HUES6 (cell line): ENCODE data around the gene FGFRL1.
A peak's percentile ranks its signal among the peaks of the same experiment; 100 is the strongest.
"Not testable (repeated sequence)": the region's sequence is repeated elsewhere in the genome, so short reads cannot be mapped to it uniquely, and the experiment has no call there.

Experiments
- H3K27ac ChIP-seq: 2 replicates; pipeline ENCODE4 v1.7.0; 2013; ENCODE audit warnings: low read depth, mild to moderate bottlenecking, low read length, inconsistent platforms
- H3K27me3 ChIP-seq: 2 replicates; pipeline ENCODE4 v1.6.1; 2013; ENCODE audit warnings: low read length; ENCODE audit not compliant: control insufficient read depth, insufficient read depth
- H3K36me3 ChIP-seq: 2 replicates; pipeline ENCODE4 v1.6.1; 2013; ENCODE audit warnings: low read length; ENCODE audit not compliant: control insufficient read depth, insufficient read depth
- H3K4me1 ChIP-seq: 2 replicates; pipeline ENCODE4 v1.6.1; 2013; ENCODE audit warnings: low read length; ENCODE audit not compliant: control insufficient read depth, insufficient read depth
- H3K4me3 ChIP-seq: 2 replicates; pipeline ENCODE4 v1.5.1; 2013; ENCODE audit warnings: low read depth, low read length
- H3K9ac ChIP-seq: one replicate; pipeline ENCODE4 v1.6.1; 2013; ENCODE audit warnings: mild to moderate bottlenecking, low read length
- H3K9me3 ChIP-seq: 2 replicates; pipeline ENCODE4 v1.6.1; 2013; ENCODE audit warnings: low read depth, low read length; ENCODE audit not compliant: control insufficient read depth, insufficient read depth

FGFRL1 gene

DNA sequence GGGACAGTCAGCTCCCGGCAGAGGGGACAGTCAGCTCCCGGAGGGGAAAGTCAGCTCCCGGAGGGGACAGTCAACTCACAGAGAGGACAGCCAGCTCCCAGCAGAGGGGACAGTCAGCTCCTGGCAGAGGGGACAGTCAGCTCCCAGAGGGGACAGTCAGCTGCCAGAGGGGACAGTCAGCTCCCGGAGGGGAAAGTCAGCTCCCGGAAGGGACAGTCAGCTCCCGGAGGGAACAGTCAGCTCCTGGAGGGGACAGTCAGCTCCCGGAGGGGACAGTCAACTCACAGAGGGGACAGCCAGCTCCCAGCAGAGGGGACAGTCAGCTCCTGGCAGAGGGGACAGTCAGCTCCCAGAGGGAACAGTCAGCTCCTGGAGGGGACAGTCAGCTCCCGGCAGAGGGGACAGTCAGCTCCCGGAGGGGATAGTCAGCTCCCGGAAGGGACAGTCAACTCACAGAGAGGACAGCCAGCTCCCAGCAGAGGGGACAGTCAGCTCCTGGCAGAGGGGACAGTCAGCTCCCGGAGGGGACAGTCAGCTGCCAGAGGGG, 43.3 kb downstream of the FGFRL1 start:
- H3K4me3 ChIP-seq, H3K4me1 ChIP-seq, H3K27ac ChIP-seq, H3K9me3 ChIP-seq, H3K9ac ChIP-seq, H3K36me3 ChIP-seq: not testable (repeated sequence)
- peaks cover 76% of the 10 kb centered on the region for H3K27me3 ChIP-seq

GRCh38 chr4:1055243-1055701, 43.8 kb downstream of the FGFRL1 start:
- peak overlapping the region; percentile 17 for H3K9ac ChIP-seq
- peaks cover 71% of the 10 kb centered on the region for H3K27me3 ChIP-seq

GRCh38 chr4:1055721-1056590, 44.5 kb downstream of the FGFRL1 start:
- Histone ChIP-seq H3K36me3 (no peaks in the 10 kb centered on the region), H3K4me1 (peaks cover 4% of the 10 kb centered on the region; the same call in 1 of the 2 replicates), H3K4me3 (no peak overlapping the region), H3K9me3 (no peaks in the 10 kb centered on the region), H3K27ac (no peak overlapping the region), H3K27me3 (peaks cover 66% of the 10 kb centered on the region), H3K9ac (peak overlapping the region; percentile 17)

More at GRCh38 chr4:1055243-1055701, 43.8 kb downstream of the FGFRL1 start:
- H3K36me3 ChIP-seq, H3K9me3 ChIP-seq, H3K4me3 ChIP-seq, H3K4me1 ChIP-seq, H3K27ac ChIP-seq: not testable (repeated sequence)

GRCh38 chr4:1056671-1057402, 45.4 kb downstream of the FGFRL1 start:
- Histone ChIP-seq H3K9me3 (no peaks in the 10 kb centered on the region), H3K4me3 (no peak overlapping the region), H3K36me3 (no peaks in the 10 kb centered on the region), H3K27me3 (peaks cover 62% of the 10 kb centered on the region), H3K4me1 (peaks cover 4% of the 10 kb centered on the region; the same call in 1 of the 2 replicates), H3K27ac (no peak overlapping the region), H3K9ac (no peak overlapping the region)

DNA sequence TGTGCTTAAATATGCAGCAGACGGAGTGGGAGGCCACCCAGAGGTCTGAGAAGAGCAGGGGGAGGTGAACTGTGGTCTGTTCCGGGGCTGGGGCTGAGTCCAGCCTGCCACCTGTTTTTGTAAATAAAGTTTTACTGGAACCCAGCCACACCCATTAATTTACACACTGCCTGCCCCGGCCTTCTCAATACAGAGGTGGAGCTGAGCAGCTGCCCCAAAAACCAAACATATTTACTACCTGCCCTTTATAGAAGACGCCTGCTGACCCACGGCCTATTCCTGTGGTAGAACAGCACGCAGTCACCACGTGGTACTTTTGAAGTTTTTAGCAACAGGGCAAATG, 45.9 kb downstream of the FGFRL1 start:
- no peak overlapping the region for H3K4me3 ChIP-seq
- H3K9me3 ChIP-seq: no peaks in the 10 kb centered on the region
- H3K4me1 ChIP-seq: peaks cover 4% of the 10 kb centered on the region; the same call in 1 of the 2 replicates
- H3K27me3 ChIP-seq: peaks cover 57% of the 10 kb centered on the region
- no peak overlapping the region for H3K27ac ChIP-seq
- H3K9ac ChIP-seq: no peak overlapping the region
- H3K36me3 ChIP-seq: no peaks in the 10 kb centered on the region

DNA sequence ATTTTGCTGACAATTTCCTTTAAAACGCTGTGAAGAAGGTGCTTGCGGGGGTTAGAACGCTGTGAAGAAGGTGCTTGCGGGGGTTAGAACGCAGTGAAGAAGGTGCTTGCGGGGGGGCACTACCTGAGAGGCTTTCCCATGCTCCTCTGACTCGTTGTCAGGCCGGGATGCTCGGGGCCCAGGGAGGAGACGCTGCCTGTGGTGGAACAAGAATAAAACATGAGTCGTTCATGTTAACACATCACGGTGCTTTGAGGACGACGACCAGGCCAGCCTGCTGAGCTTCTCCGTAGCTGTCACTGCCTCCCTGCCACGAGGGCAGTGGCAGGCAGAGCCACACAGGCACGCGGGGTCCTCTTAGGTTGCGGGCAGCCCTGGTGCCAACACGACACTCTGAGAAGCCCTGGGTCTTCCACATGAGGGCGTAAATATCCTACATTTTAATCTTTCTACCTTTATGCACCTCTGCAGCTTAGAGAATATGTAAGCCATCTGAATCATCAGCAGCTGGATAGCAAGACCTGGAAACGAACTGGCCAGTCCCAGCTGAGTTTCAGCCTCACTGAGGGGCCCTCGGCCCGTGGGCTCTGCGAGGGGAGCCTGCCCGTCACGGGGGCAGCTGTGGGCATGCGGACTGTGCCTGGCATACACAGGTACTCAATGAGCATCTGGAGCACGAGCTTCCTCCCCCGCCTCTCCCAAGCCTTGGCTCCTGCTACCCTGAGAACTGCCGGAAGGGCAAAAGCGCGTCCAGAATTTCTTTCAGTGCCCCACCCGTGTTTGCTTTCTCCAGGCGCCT, 47.0 kb downstream of the FGFRL1 start:
- Histone ChIP-seq H3K36me3 (no peaks in the 10 kb centered on the region), H3K9ac (no peak overlapping the region), H3K9me3 (no peaks in the 10 kb centered on the region), H3K27ac (no peak overlapping the region), H3K4me1 (peaks cover 4% of the 10 kb centered on the region; the same call in 1 of the 2 replicates), H3K27me3 (peaks cover 46% of the 10 kb centered on the region), H3K4me3 (no peak overlapping the region)

- Histone ChIP-seq H3K4me1 (peaks cover 4% of the 10 kb centered on the region; the same call in 1 of the 2 replicates), H3K9me3 (no peaks in the 10 kb centered on the region), H3K27ac (no peak overlapping the region), H3K27me3 (peaks cover 41% of the 10 kb centered on the region), H3K36me3 (no peaks in the 10 kb centered on the region), H3K9ac (no peak overlapping the region), H3K4me3 (no peak overlapping the region)
Measured at GRCh38 chr4:1058997-1059665, 47.7 kb downstream of the FGFRL1 start.

DNA sequence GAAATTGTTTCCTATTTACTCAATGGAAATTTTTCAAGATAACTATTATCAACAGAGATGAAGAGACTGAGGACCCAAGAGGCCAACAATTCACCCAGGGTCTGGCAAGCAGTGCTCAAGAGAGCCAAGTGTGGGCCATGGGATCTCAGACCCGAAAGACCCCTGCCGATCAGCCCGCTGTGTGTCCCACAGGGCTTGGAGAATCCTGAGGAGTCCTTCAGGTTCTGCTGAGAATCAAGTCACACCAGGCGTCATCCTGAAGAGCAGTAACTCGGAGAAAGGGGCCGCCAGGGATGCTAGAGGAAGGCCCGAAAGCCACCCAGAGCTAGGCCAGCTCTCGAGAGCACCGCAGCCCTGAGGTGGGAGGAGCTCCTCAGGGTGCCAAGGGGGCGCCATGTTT, 48.7 kb downstream of the FGFRL1 start:
- no peak overlapping the region for H3K9ac ChIP-seq
- H3K9me3 ChIP-seq: no peaks in the 10 kb centered on the region
- peaks cover 45% of the 10 kb centered on the region for H3K27me3 ChIP-seq
- no peaks in the 10 kb centered on the region for H3K36me3 ChIP-seq
- H3K4me1 ChIP-seq: peaks cover 4% of the 10 kb centered on the region; the same call in 1 of the 2 replicates
- H3K4me3 ChIP-seq: no peak overlapping the region
- H3K27ac ChIP-seq: no peak overlapping the region

- H3K4me1 ChIP-seq: 0 out of 2 replicates have a peak, but pooled peaks cover under 1% of the 10 kb centered on the region
- no peaks in the 10 kb centered on the region for H3K9me3 ChIP-seq
- H3K36me3 ChIP-seq: no peaks in the 10 kb centered on the region
- H3K27ac ChIP-seq: no peak overlapping the region
- no peak overlapping the region for H3K9ac ChIP-seq
- H3K4me3 ChIP-seq: no peak overlapping the region
- H3K27me3 ChIP-seq: peaks cover 40% of the 10 kb centered on the region
Measured at GRCh38 chr4:1060621-1061020, 49.2 kb downstream of the FGFRL1 start.

DNA sequence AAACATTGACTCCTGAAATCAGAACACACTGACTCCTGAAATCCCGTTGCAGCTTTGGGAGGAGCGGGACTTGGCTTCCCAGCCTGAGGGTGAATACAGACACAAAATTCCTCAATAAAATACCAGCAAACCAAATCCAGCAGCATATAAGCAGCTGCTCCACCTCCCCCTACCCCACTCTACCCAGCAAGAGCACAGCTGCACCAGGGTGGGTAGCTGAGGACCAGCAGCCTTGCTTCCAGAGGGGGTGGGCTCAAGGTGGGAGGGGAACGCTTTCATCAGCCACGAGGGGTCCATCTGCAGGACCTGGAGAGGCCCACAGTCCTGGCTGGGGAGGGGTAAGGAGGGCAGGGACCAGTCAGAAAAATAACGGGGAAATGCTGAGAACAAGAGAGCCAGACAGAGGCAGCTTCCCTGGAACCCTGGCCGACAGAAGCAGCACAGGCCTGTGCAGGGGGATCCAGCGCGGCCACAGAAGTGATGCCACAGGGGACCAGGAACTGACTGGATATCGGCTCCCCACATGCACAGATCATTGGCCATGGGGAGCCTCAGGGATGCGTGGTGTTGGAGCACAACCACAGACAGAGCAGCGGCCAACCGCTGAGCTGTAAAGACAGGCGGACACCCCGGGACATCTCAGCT, 49.8 kb downstream of the FGFRL1 start:
- Histone ChIP-seq H3K4me3 (no peak overlapping the region), H3K27ac (no peak overlapping the region), H3K27me3 (peaks cover 35% of the 10 kb centered on the region), H3K9me3 (no peaks in the 10 kb centered on the region), H3K9ac (no peak overlapping the region), H3K4me1 (no peaks in the 10 kb centered on the region), H3K36me3 (no peaks in the 10 kb centered on the region)
